Germinal center (tissue), 1 donor: ENCODE measurements around the gene ACTR8.
"Not testable (repeated sequence)": the region's sequence is repeated elsewhere in the genome, so short reads cannot be mapped to it uniquely, and the experiment has no call there.

Experiments used
- DNase-seq: peaks from one replicate; pipeline ENCODE4 v3.0.0; 2012; ENCODE audit warnings: mixed read lengths, low spot score

The ACTR8 gene, protein sequence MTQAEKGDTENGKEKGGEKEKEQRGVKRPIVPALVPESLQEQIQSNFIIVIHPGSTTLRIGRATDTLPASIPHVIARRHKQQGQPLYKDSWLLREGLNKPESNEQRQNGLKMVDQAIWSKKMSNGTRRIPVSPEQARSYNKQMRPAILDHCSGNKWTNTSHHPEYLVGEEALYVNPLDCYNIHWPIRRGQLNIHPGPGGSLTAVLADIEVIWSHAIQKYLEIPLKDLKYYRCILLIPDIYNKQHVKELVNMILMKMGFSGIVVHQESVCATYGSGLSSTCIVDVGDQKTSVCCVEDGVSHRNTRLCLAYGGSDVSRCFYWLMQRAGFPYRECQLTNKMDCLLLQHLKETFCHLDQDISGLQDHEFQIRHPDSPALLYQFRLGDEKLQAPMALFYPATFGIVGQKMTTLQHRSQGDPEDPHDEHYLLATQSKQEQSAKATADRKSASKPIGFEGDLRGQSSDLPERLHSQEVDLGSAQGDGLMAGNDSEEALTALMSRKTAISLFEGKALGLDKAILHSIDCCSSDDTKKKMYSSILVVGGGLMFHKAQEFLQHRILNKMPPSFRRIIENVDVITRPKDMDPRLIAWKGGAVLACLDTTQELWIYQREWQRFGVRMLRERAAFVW

DNA sequence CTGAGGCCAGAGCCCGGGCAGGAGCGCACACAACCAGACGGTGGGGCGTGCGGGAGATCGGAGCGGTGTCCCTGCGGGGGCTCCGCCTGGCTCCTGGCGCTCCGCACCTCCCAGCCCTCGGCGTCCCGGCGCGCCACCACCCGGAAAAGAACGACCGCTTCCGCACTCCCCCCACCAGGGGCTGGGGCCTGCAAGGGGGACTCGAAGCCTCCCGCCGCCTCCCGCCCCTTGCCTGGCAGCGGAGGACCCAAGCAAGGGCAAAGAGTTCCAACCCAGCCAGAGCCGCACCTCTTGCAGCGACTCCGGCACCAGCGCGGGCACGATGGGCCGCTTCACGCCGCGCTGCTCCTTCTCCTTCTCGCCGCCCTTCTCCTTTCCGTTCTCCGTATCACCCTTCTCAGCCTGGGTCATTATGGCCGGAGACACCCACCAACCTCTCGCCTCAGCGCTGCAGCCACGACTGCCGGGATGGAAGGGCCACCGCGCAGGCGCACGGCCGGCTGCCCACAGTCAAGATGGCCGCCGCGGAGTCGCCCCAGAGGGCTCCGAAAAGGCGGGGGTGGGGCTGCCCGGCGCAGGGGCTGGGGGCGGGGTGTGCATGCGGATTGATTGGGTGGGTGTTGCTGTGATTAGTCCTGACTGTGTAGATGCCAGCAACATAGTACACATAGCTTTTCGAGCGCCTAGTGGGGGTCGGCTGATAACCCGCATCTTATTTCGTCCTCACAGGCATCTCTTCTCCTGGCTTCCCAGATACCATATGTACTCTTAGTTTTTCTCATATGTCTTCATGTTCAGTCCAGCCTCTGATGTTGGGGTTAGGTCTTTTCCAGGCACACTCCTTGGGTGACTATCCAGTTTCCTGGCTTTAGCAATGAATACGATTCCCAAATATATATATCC is at the start of gene ACTR8:
ACTR8 (minus strand) TSS at position 462 of the 903 bp plus-strand sequence; CDS start at position 411, 51 bp downstream.
- peak; percentile 87 for DNase-seq

- not testable (repeated sequence) for DNase-seq
These were observed 45.4 kb upstream of the ACTR8 start for GRCh38 chr3:53927208-53927872.

GRCh38 chr3:53921296-53921695 is 39.3 kb upstream of the ACTR8 start:
- DNase-seq, result no peak

DNA sequence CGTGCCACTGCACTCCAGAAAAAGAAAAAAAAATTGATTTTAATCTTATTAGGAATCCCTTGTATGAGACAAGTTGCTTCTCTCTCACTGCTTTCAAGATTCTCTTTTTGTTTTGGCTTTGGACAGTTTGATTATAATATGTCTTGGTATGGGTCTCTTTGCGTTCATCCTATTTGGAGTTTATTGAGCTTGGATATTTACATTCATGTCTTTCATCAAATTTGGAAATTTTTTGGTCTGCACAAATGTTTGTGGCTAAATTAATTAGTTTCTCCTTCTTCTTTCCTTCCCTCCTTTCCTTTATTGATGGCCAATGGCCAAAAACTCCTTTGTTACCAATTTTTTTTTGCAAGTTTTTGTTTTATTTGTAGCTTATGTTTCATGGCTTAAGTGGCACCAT is 37.8 kb upstream of the ACTR8 start:
- DNase-seq, result no peak

- no peak for DNase-seq
These were observed 31.4 kb upstream of the ACTR8 start for GRCh38 chr3:53913401-53913800.

- no peak for DNase-seq
These were observed 20.8 kb upstream of the ACTR8 start for GRCh38 chr3:53902711-53903110.

DNA sequence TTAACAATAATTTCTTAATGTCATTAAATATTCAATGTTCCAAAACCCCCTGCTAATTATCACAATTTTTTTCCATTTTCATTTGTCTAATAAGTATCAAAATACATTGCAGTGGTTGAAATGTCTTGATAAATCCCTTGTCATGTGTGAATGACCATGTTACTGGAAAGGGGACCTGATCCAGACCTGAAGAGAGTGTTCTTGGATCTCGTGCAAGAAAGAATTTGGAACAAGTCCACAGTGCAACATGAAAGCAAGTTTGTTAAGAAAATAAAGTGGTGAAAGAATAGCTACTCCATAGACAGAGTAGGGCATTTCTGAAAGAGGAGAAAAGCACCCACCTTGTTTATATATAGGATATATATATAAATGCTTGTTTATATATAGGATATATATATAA is 20.1 kb upstream of the ACTR8 start:
- no peak for DNase-seq

DNA sequence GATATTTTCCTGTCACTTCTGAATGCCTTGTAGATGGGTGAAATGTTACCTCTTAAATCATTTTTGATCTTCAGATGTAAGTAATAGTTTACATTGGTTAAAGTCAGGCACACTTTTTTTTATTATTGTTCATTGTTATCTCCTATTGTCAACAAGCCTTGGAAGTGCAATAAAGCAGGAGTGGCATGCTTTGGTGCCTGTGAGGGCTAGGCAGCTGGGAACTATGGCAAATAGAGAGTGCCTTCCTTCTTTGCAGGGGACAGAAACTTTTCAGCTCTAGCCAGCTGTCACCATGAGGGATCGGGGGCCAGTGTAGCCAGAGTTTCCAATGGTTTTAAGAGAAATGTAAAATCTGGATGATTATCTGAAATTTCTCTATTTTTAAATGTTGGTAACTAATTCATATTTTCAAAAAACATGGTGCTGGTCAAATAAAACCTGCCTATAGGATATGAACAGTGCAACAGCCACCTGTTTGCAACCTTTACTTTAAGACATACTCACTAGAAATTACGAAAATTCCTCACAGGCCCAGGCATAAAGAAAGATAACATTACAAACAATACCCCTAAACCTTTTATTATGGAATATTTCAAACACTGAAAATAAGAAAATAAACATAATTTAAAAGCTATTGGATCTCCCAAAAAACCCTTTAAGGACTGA is 18.8 kb upstream of the ACTR8 start:
- no peak for DNase-seq

GRCh38 chr3:53899750-53900149 is 17.8 kb upstream of the ACTR8 start:
- no peak for DNase-seq

DNA sequence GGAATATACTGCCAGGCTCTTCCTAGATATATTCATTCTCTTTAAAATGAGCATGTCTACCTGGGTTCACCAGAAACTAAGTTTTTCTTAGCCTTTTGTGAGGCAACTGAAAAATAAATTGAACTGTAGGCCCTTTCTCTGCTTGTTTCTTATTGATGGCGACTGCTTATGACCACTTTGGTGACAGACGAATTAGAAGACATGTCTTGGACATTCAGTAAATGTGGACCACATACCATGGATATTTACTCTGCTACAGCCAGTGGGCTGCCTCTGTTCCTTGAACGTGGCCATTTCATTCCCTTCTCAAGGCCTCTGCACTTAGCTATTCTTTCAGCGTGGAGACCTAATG is 10.3 kb upstream of the ACTR8 start:
- DNase-seq, result no peak

DNA sequence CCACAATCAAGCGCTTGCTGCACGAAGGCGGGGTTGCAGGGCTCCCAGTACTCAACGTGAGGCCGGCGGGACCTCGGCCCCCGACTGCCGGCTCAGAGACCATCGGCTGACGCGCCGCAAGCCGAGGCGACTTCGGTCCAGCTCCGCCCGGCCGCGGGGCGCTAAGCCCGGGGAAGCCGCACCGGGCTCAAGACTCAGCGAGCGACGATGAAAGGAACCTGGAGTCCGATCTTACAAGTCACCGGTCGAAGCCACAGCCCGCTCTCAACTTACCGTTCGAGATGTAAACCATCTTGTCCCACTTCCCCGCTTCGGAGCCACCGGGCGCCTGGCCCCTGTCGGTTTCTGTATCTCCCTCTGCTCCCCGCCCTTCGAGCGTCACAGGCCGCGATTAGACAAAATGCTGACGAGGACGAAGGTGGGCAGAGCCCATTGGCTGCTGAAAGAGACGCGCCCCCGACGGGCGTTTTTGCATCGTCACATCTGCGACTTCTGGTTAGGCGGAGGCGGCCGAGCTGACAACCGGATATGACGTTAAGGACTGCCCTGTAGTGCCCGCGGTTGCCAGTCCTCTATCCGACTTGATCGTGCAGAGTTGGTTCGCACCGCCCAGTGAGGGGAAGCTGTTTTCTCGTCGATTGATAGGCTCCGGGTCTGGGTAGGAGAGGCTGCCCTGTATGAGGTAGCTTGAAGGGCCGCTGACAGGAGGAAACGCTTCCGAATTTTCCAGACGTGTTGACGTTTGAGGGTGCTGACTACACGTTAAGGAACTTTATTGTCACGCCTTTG is 9.7 kb upstream of the ACTR8 start, which contains the start of gene SELENOK:
SELENOK (minus strand) TSS at position 363 of the 789 bp plus-strand sequence.
- peak; percentile 94 for DNase-seq

DNA sequence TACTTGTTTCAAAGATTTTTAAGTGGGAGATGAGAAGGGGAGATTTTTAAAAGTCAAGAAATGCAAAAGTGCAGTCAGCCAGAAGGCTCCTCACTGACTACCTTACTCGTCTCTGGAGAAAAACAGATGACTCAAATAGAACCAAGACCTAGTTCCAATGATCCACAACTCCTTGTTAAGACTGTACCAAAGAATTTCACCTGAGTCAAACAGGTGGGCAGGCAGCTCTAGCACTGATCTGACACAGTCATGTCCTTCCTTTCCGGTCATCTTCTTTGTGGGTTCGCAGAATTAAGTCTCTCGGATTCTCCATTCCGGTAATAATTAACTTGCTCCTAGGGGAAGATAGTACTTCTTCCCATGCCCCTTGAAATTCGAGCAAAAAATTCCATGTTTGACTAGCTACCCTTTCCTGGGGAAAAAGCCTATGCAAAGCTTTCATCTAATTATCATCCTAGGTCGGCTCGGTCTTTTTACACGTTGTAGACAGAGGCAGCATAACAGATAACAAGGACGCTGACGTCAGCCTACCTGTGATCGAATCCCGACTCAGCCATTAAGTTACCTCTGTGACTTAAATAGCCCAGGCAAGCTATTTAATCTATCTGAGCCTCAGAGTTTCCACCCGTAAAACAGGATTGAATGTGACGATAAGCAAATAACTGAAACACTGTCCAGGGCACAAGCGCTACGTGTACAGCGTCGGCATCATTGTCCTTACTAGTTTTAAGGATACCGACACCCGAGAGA is 8.9 kb upstream of the ACTR8 start:
- DNase-seq, result peak; percentile 38

- no peak for DNase-seq
These were observed 6.3 kb upstream of the ACTR8 start for GRCh38 chr3:53888232-53888631.

DNA sequence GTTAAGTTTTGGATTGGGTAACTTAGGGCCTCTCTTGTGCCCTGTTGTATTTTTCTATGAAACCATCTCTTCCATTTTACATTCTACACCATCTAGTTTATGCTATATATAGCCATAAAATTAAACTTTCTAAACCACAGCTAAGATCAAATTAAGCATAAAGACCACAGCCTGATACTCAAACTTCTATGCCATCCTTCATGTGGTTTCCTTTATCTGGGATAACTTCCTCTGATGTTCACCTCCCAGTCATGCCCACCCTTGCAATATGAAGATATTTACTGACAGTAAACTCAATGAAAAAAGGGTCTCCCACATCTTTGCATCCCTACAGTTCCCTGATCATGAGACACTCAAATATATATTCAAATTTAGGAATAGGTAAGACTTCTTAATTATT is 5.5 kb upstream of the ACTR8 start:
- DNase-seq, result no peak

DNA sequence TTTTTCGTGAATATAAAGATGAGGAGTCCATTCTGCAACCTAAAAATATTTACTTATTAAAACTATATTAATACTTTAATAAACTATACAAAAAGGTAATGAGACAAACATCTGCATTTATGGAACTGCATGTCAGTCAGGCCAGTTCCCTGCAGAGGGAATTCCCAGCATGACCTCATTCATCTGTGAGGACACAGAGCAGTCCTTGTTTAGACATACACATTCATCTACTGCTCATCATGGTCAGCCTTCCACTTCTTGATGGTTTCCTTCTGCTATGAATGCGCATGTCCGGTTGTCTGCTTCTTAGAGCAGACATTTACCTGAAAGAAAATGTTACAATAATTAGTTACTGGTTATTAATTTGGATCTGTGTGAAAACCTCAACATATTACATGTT is 3.3 kb upstream of the ACTR8 start:
- no peak for DNase-seq

- DNase-seq, result no peak
These were observed 2.7 kb upstream of the ACTR8 start for GRCh38 chr3:53884623-53885022.

DNA sequence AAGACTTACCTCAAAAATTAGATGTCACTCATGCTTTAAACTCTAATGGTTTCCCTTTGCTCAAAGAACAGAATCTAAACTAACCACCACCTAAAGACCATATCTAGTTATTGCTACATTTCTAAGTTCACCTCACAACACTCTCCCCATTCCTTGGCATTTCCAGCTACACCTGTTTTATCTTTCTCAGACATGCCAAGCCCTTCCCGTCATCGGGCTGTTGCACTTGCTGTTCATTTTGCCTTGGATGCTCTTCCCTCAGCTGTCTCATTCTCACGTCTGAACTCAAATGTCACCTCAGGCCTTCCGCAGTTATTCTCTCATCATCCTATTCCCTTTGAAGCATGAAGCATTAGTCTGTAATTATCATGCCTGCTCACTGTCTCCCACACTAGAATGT is 1.1 kb upstream of the ACTR8 start:
- no peak for DNase-seq

DNA sequence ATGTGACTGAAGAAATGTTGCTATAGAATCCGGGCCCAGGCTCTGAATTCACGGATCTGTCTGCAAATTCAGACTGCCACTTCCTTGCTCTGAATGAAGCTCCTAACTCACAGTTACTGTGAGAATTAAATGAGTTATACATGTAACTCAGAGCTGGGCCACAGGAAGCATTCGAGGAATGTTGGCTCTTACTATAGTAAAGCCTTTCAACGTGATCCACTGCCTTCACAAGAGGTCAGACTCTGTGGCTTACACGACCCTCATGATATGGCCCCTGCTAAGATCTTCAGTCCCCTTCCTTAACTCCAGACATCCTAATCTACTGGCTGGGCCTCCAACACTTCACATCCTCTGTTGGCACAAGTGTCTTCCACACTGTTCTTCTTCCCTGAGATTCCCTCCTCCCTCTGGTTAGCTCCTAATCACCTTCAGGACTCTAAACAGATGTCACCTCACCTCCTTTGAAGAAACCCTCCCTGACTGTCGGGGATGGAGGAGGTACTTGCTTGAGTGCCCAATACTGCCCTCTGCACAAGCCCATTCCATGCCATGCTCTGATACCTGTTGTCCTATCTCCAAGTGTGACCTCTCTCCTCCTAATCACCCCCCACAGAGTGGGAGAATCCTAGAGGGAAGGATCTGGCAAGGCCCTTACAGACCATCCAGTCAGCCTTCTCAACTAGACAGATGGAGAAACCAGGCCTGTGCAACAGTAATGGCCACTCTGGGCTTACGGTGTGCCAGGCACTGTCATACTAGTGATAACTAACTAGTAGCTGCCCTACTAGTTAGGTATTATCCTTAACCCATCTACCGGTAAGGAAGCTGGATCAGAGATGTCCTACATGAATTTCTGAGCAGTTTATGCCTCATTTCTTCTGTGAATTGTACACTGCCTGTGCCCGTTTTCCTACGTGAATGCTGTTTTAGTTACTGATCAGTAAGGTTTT is 1.3 kb downstream of the ACTR8 start:
- DNase-seq, result no peak
